Ureter (tissue), 1 donor: ENCODE results near the gene PTPN9. TPM values are rescaled to one million over a fixed set of nuclear protein-coding genes. Genes with fewer than 3 reads are reported as not detected.
"Not testable (repeated sequence)": the region's sequence is repeated elsewhere in the genome, so short reads cannot be mapped to it uniquely, and the experiment has no call there.

ENCODE experiments used
- DNase-seq: peaks from one replicate; pipeline ENCODE4 v3.0.0-alpha.2; 2020; ENCODE audit warnings: low spot score
- total RNA-seq: library from RNA; stranded (reverse); gene quantifications from one replicate; pipeline ENCODE4 v1.2.4, GENCODE V29; 2023
- donor health status: DM: yes; HTN: yes; CAD: no.

Gene PTPN9
- total RNA-seq, 1 donor from 2014 or later = 37.9 TPM

DNA sequence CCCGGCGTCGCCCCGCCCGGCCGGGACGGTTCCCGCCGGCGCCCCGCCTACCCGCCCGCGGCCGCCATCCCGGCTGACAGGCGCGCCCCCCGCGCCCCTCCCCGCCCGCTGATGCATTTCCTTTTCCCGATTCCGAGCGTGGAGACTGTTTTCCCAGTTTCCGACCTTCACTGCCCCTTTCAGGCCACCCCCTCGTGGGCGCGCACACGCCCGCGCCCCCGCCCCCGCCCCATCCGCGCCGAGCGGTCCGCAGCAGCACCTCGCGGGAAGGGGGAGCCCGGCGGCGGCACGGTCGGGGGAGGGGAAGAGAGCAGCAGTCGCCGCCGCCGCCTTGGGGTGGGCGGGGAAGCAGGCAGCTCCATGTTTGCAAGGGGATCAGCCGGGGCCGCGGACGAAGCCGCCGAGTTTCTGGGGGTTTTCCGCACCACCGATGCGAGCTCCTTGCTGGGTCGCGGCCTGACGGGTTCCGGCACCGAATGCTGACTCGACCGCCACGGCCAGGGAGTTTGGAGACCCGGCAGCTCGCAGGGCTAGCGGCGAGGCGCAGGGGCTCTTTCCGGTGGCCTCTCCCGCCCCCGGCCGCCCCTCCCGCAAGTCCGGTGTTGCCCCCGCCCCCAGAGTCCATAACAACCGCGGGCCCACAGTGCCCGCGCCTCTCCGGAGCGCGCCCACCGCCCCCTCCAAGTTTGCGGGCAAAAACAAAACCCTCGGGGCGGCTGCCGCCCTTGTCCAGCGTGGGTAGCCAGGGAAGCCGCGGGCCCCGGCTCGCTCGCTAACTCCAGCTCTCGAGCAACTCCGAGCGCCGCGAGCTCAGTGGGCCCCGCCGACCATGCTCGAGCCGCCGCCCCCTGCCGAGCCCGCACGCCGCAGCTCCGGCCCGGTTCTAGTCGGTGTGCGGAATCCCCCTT, 124.4 kb downstream of the PTPN9 start:
- peak; percentile 74 for DNase-seq

DNA sequence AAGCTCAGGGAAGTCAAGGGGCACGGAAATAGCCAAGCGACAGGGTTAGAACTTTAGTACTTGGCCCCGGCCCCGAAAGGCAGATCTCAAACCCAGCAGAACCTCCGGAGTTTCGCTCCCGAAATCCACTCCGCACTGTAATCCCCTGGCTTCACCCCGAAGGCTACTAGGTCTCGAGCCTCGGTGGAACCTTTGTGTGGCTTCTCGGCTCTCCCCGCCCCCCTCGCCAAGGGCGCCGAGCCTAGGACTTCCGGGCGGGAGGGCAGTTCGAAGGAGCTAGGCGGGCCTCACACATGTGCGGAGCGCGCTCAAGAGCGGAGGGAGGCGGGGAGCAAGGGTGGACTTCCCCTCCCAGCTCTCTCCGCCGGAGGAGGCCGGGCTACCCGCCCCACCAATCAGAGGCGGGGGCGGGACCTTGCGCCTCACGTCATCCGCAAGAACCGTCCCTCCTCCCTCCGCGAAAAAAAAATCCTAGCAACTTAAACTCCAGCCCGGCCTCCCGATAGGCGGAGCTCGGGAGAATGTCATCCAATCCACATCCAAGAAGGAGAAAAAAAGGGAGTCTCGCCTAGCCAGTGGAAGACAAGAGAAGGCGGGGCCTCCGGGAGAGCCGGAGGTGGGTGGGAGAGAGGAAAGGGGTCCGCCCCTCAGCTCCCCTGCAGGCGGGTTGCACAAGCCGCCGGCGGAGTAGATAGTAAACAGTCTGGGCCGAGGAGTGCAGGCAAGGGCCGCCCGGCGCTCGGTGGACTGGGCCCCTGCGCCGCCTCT, 125.2 kb downstream of the PTPN9 start:
- peak; percentile 98 for DNase-seq

DNA sequence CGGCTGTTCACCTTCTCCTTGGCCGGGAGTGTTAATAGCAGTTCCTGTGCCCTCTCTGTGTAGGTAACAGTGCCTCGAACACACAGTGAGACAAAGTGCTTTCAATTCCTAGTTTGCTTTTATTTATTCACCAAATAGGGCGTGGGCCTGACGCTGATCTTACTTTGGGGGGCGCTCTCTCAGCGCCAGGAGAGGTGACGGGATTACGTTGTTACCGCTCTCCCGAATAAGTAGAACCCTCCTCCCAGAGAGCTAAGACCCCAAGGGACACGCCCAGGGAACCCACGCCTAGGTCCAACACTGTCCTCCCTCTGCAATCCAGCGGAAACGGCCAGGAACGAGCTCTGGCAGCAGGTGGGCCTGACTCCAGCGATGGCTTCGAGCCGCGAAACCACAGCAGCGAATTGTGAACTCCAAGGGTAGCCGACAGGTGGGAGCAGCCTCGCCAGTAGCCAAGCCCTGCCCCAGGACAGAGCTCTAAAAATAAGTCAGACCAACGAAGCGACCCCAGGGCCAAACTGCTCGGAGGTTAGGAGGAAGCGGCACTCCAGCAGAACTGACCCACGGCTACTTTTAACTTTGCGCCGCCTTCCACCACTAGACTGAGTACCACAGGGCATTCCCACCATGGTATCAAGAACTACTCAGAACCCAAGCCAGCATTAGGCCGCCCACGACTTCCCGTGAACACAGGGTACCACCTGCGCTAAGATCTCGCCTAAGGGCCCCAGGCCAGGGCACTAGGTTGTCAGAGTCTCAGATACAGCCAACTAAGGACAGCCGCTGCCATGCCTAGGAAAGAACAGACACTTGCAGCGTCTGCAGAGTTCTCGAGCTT, 126.0 kb downstream of the PTPN9 start:
- DNase-seq = peak; percentile 72

DNA sequence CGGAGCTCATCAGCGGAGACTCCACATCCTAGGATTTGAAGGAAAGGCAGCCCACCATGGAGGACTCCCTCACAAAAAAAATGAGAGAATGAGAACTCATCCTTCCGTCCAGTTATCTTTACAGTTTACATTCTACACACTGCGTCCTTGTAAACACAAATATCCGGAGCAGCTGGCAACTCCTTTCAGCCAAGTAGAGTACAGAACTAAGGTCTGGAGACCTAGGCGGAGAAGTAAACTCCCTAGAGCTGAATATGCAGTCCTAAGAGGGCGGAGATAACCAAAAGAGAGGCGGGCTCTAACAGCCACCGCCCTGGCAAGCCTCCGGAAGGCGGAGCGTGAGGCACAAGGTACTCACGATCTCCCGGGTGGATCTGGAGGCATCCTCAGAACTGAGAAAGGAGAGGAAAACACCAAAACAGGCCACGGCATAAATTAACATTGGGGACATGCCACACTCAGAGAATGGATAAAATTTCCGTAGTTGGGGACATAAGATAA, 126.7 kb downstream of the PTPN9 start:
- peak; percentile 92 for DNase-seq

DNA sequence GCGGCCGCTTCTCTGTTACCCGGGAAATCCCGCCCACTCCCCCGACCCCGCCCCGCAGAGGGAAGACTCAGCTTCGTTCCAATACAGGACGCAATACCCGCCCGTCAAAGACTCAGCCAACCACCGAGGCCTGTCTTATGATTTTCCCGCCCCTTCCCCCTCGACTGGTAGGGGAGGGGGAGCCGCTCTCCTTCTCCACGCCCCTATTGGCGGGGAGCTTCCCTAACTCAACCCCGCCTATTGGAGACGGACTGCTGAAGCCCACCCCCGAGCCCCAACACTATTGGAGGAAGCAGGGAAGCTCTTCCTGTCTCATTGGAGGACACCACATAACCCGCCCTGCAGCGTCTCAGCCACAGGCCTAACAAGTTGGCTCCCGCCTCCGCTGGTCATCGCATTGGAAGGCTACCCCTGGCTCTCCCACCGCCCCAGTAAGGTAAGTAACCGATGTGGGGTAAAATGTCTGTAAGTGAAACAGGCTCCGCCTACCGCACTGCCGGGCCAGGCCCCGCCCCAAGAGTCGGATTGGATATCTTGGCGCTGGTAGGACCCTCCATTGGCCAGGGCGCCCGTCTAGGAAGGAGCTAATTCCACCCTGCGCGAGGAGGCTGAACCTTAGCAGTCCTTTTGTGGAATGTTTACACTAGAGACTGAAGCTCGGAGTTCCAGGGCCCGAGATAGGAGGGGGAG, 127.3 kb downstream of the PTPN9 start, which contains the start of gene SIN3A:
Gene SIN3A, minus strand, starts transcription at position 17 of the 690 bp plus-strand sequence. CDS start 21,315 bp downstream, outside the sequence.
- DNase-seq = peak; percentile 100

DNA sequence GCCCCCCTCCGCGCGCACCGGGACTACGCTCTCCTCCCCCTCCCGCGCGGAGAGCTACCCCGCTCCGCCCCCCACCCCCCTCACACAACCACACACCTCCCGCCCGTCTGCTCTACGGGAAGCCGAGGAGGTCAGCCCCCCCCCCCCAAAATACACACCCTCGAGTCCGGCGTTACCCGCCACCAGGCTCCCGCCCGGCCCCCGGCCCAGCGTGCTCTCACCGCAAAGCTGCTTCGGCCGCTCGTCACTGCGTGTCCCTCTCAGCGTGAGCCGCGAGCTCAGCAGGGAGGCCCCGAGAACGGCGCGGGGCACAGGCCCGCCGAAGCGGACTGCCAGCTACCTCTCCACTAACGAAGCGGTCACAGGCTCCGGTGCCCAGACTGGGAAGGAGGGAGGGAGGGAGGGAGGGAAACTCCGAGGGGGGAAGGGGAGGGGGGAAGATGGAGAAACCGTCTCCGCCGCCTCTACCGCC, 127.9 kb downstream of the PTPN9 start:
- DNase-seq = no peak

DNA sequence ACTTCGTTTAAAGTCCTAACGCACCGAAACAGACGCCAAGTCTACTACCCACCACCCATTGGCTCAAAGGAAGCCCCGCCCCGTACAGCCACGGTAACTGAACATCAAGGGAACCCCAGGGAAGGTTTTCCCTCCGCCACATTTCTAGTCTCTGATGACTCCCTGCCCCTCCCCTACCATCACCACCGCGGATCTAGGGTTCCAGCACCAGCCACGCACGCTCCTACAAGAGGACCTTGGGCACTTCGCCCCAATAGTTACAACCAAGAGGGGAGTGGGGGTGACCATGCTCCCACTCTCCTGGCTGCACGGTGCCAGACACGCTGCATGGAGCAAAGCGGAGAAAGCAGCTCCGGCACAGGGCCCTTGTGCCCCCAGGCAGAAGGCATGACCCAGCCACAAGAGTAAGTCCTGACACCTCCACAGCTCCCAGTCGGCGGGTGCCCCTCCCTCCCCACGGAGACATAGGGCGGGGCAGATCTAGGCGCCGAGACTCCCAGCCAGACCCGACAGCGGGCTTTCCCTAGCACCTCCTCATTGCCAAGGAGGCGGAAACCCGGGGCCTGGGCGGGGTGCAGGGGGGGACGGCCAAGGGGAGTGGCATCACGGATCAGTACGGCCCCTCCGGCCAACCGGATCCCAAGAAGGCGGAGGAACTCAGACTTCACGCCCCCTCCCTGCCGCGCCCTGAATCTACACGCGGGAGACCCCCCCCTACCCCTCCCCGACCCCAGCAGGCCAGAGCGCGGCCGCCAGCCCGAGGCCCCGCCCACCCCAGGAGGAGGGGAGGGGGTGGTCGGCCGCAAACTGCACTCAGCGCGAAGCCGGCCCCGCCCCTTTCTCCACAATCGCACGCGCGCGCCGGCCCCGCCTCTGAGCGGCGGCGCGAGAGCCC, 128.6 kb downstream of the PTPN9 start:
- DNase-seq = peak; percentile 99

DNA sequence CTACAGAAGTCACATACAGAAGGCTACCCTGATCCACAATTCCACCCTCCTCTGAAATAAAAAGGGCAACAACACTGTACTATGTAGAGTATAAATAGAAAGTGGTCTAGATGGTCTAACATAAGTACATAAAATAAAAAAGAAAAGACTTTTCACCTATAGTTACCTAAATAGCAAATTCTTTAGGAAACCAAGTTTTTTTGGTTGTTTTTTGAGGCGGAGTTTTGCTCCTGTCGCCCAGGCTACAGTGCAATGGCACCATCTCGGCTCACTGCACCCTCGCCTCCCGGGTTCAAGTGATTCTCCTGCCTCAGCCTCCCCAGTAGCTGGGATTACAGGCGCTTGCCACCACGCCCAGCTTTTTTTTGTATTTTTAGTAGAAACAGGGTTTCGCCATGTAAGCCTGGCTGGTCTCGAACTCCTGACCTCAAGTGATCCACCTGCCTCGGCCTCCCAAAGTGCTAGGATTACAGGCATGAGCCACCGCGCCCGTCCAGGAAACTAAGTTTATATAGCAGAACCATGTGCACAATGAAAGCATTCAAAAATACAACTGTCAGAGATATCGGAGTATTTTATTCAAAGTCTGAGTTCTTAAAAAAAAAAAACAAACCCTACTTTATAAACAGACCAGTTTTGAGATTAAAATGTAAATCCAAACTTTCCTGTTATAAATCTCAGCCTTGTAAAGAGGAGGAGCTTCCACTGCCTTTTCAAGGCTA, 129.4 kb downstream of the PTPN9 start:
- DNase-seq = no peak

DNA sequence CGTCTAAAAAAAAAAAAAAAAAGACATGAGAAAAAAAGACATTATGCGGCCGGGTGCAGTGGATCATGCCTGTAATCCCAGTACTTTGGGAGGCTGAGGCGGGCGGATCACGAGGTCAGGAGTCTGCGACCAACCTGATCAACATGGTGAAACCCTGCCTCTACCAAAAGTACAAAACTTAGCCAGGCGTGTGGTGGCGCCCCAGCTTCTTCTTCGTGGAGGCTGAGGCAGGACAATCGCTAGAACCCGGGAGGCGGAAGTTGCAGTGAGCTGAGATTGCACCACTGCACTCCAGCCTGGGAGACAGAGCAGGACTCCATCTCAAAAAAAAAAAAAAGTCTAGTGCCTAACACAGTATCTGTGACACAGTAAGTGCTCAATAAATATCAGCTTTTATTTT, 130.9 kb downstream of the PTPN9 start:
- DNase-seq = not testable (repeated sequence)

DNA sequence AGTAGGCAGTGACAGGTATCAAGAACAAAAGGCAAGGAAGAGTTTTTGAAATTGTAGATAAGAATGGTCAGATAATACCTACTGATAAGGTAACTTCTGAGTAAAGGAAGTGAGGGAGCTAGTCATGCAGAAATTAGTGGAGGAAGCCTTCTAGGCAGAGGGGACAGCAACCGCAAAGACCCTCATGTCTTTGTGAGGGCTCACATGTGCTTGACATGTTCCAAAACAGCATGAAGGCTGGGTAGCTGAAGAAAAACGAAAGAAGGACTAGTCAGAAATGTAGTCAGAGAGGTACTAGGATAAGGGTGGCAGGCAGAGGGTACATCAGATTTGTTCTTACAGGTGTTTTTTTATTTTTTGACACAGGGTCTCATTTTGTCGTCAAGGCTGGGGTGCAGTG, 133.0 kb downstream of the PTPN9 start:
- no peak for DNase-seq

DNA sequence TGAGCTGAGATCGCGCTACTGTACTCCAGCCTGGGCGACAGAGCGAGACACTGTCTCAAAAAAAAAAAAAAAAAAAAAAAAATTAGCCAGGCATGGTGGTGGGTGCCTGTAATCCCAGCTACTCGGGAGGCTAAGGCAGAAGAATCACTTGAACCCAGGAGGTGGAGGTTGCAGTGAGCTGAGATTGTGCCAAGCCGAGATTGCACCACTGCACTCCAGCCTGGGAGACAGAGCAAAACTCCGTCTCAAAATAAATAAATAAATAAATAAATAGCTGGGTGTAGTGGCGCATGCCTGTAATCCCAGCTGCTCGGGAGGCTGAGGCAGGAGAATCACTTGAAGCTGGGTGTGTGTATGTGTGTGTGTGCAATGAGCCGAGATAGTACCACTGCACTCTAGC, 133.8 kb downstream of the PTPN9 start:
- DNase-seq = not testable (repeated sequence)

DNA sequence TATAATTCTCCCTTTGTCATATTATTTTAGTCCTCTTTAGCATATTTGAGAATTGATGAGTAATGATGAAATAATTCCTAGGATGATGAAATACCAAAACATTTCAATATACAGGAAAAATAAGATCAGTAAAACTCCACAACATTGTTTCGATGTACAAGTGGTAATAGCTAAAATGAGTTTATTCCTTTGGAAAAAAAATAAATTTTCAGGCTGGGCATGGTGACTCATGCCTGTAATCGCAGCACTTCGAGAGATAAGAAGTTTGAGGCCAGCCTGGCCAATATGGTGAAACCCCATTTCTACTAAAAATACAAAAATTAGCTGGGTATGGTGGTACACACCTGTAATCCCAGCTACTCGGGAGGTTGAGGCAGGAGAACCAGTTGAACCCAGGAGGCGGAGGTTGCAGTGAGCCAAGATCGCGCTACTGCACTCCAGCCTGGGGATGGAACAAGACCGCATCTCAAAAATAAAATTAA, 135.1 kb downstream of the PTPN9 start:
- DNase-seq = not testable (repeated sequence)

DNA sequence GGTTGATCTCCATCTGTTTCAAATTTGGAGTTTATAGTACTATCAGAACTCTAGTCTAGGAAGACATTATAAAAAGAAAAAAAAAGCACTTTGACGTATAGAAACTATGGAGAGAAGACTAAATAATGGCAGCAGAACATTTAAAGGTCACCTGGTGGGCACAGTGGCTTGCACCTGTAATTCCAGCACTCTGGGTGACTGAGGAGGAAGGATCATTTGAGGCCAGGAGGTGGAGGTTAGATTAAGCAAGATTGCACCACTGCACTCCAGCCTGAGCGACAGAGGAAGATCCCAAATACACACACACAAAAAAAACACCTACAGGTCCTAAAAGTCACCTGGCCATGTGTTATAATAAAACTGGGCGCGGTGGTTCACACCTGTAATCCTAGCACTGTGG, 141.4 kb downstream of the PTPN9 start:
- DNase-seq = no peak

DNA sequence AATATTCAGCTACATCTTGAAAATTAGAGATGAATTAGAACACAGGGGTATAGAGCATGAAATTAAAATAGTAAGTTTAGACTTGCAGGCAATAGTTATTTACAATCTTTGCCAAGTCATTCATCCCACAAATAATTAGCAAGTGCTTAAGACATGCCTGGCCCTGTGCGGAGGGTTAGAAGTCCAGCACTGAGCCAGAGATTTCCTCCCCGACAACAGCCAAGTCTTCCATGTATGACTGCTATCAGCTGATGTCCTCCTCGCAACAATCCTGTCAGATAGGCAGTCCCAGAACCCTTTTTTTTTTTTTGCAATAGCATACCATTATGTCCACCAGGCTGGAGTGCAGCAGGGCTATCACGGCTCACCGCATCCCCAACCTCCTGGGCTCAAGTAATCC, 142.2 kb downstream of the PTPN9 start:
- DNase-seq = no peak

DNA sequence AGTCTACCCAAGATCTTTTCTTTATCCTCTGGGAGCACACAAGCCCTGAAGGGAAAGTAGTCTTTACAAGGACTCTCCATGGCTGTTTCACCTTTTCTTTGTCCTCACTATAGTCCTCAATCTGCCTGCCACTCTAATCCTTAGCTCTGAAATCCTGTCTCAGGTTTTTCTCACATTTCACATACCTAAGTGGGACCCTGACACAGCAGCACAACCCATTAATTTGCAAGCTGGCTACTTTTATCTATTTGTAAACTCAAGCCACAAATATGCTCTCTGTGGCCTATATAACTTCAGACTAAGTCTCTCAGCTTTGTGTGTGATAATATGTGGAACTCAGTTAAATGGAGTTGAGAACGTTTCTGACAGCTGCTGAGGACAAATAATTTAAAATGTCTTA, 147.4 kb downstream of the PTPN9 start:
- no peak for DNase-seq

DNA sequence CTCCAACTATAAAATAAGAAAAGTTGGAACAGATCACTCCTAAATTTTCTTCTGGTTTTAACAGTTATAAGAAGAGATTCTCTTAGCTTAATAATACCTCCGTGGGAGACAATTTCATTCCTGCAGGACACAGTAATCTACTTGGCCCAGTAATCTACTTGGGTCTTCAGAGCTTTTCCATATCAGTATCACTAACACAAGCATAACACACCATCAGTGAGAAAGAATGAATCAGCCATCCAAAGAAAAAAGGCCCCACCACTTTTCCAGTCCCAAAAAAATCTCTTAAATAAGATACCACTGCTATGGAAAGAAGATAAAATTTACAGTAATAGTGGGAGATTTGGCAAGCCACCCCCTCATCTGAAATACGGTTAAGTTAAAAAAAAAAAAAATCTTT, 147.8 kb downstream of the PTPN9 start:
- DNase-seq = no peak

DNA sequence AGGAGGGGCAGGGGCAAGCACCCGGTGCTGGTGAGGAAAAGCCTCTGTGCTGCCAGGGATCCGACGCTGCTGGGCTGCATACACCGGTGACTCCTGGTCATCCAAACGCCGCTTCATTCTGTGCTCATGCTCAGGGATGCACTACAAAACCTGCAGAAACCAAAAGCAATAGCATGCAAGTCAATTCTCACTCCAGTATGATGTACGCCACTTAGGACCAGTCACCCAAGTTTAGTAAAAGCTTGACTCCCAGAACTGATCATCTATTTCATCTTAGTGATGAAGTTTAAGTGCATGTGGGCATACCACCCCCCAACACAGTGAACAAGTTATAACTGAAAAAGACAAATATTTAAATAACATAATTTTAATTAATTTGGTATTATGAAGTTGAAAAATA, 148.9 kb downstream of the PTPN9 start:
- DNase-seq = no peak

DNA sequence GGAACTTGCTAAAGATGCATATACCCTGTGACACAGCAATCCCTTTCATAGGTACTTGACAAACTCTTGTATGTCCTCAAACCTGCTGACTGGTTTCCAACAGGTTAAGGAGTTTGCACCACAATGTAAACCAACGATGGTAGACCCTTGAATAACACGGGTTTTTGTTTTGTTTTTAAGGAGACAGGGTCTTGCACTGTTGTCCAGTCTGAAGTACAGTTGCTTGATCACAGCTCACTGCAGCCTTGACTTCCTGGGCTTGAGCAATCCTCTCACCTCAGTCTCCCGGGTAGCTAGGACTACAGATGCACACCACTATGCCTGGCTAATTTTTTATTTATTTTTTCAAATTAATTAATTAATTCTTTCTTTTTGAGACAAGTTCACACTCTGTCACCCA, 151.0 kb downstream of the PTPN9 start:
- no peak for DNase-seq

DNA sequence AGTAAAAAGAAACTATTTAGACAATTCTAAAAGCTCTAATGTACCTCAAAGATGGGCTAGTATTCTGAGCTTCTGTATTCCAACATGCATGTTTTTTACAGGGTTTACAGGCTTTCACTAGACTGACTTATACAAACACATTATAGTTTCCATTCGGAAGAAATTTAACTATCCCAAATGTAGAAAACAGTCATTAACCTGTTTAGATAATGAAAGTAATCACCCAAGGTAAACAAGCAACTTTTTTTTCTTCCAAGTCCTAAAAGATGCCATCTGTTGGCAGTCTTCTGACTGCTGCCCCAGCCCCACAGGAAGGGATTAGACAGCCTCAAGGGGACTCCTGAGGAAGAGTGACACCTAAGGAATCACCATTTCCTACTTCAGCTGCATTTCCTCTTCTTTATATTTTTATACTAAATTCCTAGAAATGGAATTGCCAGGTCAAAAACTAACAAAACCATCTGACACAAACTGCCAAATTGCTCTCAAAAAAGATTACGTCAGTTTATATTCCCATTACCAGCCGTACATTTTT, 153.1 kb downstream of the PTPN9 start:
- no peak for DNase-seq
